NCI-H1105 (cell line): ENCODE results near the gene ZNF662.
"Not testable (repeated sequence)": the region's sequence is repeated elsewhere in the genome, so short reads cannot be mapped to it uniquely, and the experiment has no call there.

ENCODE experiments used
- DNase-seq: peaks from one replicate; lab custom pipeline; 2025; lab: John Stamatoyannopoulos, UW

ZNF662 gene

DNA sequence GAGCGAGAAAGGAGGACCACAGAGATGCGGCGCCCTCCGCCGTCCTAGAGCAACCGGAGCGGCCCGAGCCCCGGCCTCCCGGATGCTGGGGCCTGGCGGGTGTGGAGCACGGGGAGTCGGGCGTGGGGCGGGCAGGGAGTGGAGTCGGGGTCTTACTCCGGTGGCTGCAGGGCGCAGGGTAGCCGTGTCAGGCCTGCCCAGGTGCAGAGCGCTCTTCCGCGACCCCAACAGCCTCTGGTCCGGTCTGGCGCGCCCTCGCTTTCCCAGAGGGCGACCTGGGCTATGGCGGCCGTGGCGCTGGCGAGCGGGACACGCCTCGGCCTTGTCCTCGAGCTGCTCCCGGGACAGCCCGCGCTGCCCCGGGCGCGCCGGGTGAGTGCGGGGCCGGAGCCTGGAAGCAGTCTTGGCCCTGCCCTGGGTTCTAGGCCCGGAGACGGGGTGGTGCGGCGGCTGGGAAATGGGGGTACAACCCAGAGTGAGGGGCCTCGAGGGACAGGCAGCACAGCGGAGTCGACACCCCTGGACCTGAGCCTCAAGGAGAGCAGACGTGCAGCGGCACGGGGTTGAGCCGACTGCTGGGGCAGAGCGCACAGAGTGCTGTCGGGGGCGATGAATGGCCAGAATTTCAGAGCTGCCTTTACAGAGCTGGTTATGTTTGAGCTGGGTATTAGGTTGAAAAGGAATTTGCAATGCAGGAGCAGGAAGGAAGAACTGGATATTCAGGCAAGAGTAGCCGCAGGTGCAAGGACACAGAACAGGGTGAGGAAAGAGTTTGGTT is at the start of gene ZNF662:
Gene ZNF662 (plus strand): TSS at position 73 of the 778 bp plus-strand sequence. CDS start 1,973 bp downstream, outside the sequence.
- peak; percentile 20 for DNase-seq

- no peak for DNase-seq
Observed at GRCh38 chr3:42856544-42856943, 49.4 kb upstream of the ZNF662 start.

GRCh38 chr3:42864321-42864950 is 41.5 kb upstream of the ZNF662 start:
- DNase-seq, result no peak

DNA sequence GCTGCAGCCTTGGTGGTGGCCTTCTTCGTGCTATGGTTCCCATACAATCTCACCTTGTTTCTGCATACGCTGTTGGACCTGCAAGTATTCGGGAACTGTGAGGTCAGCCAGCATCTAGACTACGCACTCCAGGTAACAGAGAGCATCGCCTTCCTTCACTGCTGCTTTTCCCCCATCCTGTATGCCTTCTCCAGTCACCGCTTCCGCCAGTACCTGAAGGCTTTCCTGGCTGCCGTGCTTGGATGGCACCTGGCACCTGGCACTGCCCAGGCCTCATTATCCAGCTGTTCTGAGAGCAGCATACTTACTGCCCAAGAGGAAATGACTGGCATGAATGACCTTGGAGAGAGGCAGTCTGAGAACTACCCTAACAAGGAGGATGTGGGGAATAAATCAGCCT is 40.7 kb upstream of the ZNF662 start:
- DNase-seq, result no peak

- no peak for DNase-seq
Observed at GRCh38 chr3:42867138-42867537, 38.8 kb upstream of the ZNF662 start.

DNA sequence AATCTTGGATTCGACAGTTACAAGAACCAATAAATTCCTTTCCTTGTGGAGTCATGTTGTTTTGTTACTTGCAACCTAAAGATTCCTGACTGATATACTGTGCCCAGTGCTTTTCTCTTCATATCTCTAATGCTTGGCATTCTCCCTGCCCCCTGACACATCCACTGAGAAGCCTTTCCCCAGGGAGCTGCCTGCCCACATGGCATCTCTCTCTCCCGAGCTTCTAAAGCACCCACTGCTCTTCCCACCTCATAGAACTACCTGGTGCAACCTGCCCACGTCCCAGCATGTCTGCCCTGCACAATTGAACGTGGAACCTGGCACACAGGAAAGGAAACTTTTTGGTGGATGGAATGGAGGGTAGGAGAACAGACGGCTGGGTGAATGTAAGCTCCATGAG is 37.1 kb upstream of the ZNF662 start:
- DNase-seq, result no peak

GRCh38 chr3:42871592-42872196 is 34.2 kb upstream of the ZNF662 start:
- no peak for DNase-seq

DNA sequence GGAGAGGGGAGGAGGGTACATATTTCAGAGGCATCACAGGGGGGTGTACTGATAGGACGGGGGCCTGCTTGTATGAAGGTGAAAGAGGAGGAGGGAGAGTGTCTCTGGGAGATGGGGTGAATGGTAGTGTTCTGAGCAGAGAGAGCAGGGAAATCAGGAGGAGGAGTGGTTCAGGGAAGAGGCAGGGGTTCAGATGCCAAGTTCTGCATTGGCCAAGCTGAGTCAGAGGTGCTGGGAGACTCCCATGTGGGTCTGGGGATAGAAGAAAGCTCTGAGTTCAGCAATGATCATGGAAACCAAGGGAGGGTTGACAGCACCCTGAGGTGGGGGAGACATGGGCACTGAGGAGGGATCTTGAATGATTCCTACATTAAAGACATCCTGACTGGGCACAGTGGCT is 33.2 kb upstream of the ZNF662 start:
- DNase-seq, result no peak

- no peak for DNase-seq
Observed at GRCh38 chr3:42873221-42873982, 32.5 kb upstream of the ZNF662 start.

GRCh38 chr3:42874749-42875148 is 31.2 kb upstream of the ZNF662 start:
- DNase-seq, result no peak

DNA sequence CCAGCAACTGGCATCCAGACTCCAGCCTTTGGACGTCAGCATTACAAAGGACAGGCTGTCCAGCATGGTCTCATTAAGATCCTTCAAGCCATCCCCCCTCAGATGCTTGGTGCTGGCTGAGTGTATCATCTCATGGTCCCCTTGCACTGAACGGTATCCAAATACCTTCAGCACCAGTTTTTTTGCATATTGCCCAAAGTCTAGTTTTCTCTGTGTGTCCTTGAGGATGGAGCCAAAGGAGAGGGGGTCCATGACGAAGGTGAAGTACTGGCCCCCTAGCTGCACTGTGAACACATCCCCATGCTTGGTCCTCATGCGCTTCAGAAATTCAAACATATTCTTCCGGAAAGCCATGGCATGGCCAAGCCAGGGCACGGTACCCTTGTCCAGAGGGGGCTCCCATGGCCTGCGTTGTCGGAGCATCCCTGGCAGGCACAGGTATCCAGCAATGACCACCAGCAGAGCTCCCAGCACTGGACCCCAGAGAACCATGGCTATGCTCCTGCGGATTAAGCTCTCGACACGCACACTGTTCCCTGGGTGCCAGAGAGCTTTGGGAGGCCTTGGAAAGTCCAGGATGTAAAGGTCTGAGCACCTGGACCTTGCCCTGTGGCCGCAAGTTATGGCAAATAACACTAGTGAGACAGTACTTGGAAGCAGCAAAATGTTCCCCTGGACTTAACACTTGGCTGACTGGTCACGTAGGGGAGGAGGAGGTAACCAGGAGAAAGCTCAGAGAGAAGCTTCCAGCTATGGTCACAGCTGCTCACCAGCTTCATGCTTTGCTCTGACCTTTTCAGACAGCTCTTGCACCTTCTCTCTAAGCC is 30.4 kb upstream of the ZNF662 start, which contains the start of gene CYP8B1:
Gene CYP8B1 (minus strand): TSS at position 555 of the 827 bp plus-strand sequence. CDS start 63 bp downstream, at position 492.
- DNase-seq, result no peak

DNA sequence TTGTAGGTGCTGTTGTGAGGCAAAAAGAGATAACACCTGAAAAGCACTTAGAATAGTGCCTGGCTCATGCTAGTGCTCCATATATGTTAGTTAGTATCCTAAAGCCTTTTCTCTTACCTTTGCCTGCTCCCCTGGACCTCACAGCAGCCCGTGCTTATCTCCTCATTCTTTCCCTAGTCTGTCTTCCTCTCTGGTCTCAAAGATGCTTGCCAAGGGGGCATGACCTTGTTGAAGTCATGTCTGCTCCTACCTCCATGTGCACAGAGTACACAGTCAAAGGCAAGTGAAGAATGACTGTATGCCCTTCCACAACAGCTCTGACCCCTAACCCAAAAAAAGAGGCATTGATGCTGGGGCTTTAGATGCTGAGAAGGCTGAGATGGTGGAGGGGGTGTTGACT is 29.5 kb upstream of the ZNF662 start:
- no peak for DNase-seq

- no peak for DNase-seq
Observed at GRCh38 chr3:42876940-42877720, 28.8 kb upstream of the ZNF662 start.

- DNase-seq, result no peak
Observed at GRCh38 chr3:42877881-42878280, 28.1 kb upstream of the ZNF662 start.

DNA sequence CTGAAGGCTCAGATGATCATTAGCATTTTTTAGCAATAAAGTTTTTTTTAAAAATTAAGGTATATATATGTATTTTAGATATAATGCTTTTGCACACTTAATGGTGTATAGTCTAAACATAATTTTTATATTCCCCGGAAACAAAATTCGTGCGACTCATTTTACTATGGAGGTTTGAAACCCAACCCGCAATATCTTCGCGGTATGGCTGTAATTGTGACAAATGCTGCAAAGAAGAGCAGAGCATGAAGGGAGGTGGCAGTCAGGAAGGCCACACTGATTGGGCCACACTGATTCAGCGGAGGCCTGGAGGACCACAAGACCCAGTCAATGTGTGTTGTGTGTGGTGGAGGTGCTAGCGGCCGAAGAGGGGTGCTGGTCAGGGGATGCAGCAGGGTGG is 25.8 kb upstream of the ZNF662 start:
- DNase-seq, result no peak

DNA sequence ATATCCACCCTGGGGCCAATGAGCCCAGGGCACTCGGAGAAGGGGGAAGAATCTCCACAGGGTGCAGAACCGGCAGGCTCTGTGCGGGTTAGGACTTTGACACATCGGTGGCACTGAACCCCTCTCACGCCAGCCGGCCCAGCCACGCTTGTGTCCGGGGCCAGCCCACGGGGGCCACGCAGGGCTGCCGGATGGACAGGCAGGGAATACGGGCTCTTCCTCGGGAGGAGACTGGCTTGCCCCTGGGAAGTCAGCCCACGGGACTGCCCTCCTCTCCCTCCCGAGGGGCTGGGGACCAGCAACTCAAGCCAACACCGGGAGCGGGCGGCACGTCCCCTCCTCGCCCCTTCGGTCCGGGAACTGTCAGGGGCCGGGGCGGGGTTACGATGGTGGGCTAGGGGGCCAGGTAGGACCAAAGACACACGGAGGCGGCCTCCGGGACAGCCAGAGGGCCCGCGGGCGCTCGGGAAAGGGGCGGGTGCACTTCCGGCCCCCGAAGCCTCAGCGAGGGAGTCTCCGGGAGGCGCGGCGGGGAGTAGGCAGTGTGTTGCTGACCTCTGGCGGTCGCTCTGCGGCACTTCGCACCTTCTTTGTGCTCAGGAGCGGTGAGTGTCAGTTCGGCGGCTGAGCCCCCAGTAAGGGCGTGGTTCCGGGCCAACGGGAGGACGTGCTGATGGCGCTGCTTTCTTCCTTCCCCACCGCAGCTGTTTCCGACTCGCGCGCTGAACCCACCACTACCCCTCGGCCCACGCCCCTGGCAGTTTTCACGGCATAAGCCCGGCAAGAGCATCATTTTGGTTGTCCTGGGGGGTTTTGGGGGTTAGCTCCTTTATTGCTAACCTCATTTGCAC is 25.1 kb upstream of the ZNF662 start:
- DNase-seq, result peak; percentile 62

- not testable (repeated sequence) for DNase-seq
Observed at GRCh38 chr3:42883251-42883930, 22.6 kb upstream of the ZNF662 start.

DNA sequence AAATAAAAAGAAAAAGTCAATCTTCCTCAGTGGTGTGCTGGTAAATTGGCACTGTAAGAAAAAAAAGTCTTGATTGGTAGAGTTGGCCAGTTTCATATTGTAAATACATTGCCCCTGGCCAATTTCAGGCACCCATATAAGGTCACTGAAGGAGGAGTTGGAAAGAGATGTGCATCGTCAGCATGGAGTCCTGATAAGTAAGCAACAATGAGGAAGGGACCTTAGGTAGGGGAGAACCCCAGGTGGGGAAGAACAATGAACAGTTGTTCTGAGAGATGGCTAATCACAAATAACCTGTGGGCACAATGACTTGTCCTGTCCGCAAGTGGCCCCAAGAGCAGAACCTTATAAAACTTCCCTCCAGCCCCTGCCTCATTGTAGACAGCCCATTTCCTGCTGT is 21.6 kb upstream of the ZNF662 start:
- no peak for DNase-seq

DNA sequence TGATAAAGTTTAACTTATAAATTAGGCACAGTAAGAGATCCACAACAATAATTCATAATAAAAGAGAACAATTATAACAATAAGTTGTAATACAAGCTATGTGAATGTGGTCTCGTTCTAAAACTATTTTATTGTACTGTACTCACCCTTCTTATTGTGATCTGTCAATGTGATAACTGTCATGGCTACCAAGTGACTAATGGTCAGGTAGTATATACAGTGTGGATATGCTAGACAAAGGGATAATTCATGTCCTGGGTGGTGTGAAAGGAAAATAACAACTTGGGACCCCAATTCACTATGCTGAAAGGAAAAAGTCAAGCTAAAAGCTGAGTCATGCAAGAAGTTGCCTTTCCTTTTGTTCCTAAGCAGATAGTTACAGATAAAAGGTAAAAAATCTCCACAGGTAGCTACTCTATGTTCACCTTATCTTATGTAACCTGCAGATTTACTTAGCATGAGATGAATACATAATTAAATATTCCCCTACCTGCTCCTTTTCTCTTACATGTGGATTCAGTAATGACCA is 19.6 kb upstream of the ZNF662 start:
- DNase-seq, result no peak
